Activated CD8-positive, alpha-beta memory T cell treated with anti-CD3 and anti-CD28 coated beads for 36 hours (primary cell): ENCODE data around the gene AOPEP. TPM values are rescaled to one million over a fixed set of nuclear protein-coding genes. Genes with fewer than 3 reads are reported as not detected.

Experiments
- CTCF ChIA-PET: fragments of 350-600 bp; sonication (Branson Sonifier 250); formaldehyde crosslinking; loops from one replicate; lab custom pipeline; 2021; ENCODE audit warnings: antibody characterized with exemption; lab: Charles Lee
- POLR2A ChIA-PET: fragments of 350-600 bp; sonication (Branson Sonifier 250); formaldehyde crosslinking; loops from one replicate; lab custom pipeline; 2021; ENCODE audit warnings: antibody characterized with exemption; lab: Charles Lee
- total RNA-seq, 2 experiments: library from RNA; stranded (reverse); gene quantifications; one replicate each; pipeline ENCODE4 v1.2.3, GENCODE V29; 2021

Gene AOPEP
- total RNA-seq, 2 experiments from 2014 or later: 7.4 to 7.8 TPM

- ChIA-PET POLR2A (no interaction called here), CTCF (interaction anchor here (0.7 to 1.5 kb wide), 2 partner anchors 119 to 232 kb away, joined by 3 to 4 read pairs; no protein-coding TSS in a partner anchor)
Observed at GRCh38 chr9:94913550-94913949, 187.1 kb downstream of the AOPEP start.

GRCh38 chr9:94915476-94916450, 189.3 kb downstream of the AOPEP start:
- POLR2A ChIA-PET: interaction anchor here (0.7 kb wide), 1 partner anchor 57 kb away, joined by 6 read pairs; no protein-coding TSS in a partner anchor
- CTCF ChIA-PET: no interaction called here

GRCh38 chr9:94916956-94917355, 190.5 kb downstream of the AOPEP start:
- CTCF ChIA-PET: no interaction called here
- POLR2A ChIA-PET: interaction anchor here (0.6 kb wide), 1 partner anchor 234 kb away, joined by 3 read pairs; no protein-coding TSS in a partner anchor

- CTCF ChIA-PET: no interaction called here
- POLR2A ChIA-PET: no interaction called here
Observed at GRCh38 chr9:94918038-94918753, 191.7 kb downstream of the AOPEP start.

GRCh38 chr9:94919376-94920098, 193.0 kb downstream of the AOPEP start:
- ChIA-PET POLR2A (no interaction called here), CTCF (no interaction called here)

- CTCF ChIA-PET: no interaction called here
- POLR2A ChIA-PET: no interaction called here
Observed at GRCh38 chr9:94920420-94921091, 194.1 kb downstream of the AOPEP start.

GRCh38 chr9:94921092-94921471, 194.6 kb downstream of the AOPEP start:
- POLR2A ChIA-PET: no interaction called here
- CTCF ChIA-PET: no interaction called here

GRCh38 chr9:94921656-94922055, 195.2 kb downstream of the AOPEP start:
- POLR2A ChIA-PET: no interaction called here
- CTCF ChIA-PET: no interaction called here

- POLR2A ChIA-PET: no interaction called here
- CTCF ChIA-PET: no interaction called here
Observed at GRCh38 chr9:94922098-94922607, 195.7 kb downstream of the AOPEP start.

- ChIA-PET POLR2A (no interaction called here), CTCF (no interaction called here)
Observed at GRCh38 chr9:94922691-94923107, 196.2 kb downstream of the AOPEP start.

- POLR2A ChIA-PET: no interaction called here
- CTCF ChIA-PET: no interaction called here
Observed at GRCh38 chr9:94923326-94924089, 197.0 kb downstream of the AOPEP start.

- POLR2A ChIA-PET: no interaction called here
- CTCF ChIA-PET: interaction anchor here (1.2 kb wide), 1 partner anchor 205 kb away, joined by 3 read pairs; no protein-coding TSS in a partner anchor
Observed at GRCh38 chr9:94925751-94926430, 199.4 kb downstream of the AOPEP start.

GRCh38 chr9:94926431-94926800, 199.9 kb downstream of the AOPEP start:
- CTCF ChIA-PET: no interaction called here
- POLR2A ChIA-PET: no interaction called here

- ChIA-PET CTCF (no interaction called here), POLR2A (no interaction called here)
Observed at GRCh38 chr9:94927048-94927761, 200.7 kb downstream of the AOPEP start.

GRCh38 chr9:94927762-94928670, 201.5 kb downstream of the AOPEP start:
- POLR2A ChIA-PET: no interaction called here
- CTCF ChIA-PET: no interaction called here

GRCh38 chr9:94928691-94929368, 202.3 kb downstream of the AOPEP start:
- ChIA-PET CTCF (no interaction called here), POLR2A (no interaction called here)
